ENCODE data around the gene GALNT11.

DNA sequence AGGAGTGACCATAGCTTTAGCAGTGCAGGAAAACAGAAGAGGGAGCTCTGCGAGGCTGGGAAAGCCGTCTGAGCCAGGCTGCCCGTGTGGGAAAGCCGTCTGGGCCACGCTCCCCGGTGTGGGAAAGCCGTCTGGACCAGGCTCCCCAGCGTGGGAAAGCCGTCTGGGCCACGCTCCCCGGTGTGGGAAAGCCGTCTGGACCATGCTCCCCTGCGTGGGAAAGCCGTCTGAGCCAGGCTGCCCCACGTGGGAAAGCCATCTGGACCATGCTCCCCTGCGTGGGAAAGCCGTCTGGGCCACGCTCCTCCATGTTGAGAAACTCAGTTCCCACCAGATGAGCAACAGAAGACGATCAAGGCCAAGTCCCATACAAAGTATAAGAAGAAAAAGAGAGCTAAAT, 101.8 kb downstream of the GALNT11 start:
- no peak for TF ChIP-seq EZH2 (IDR thresholded peaks at IDR 0.05; ENCODE audit: insufficient read depth, poor library complexity, severe bottlenecking)
- no peak for TF ChIP-seq EZH2phosphoT487 (IDR thresholded peaks at IDR 0.05; ENCODE audit: insufficient read depth, low read depth)
